Kidney epithelial cell (primary cell): ENCODE data around the gene MACROD2. TPM values are rescaled to one million over a fixed set of nuclear protein-coding genes. Genes with fewer than 3 reads are reported as not detected.

Experiments used
- DNase-seq: peaks from one replicate; pipeline ENCODE4 v3.0.0-alpha.2; 2010; ENCODE audit warnings: low read depth
- H3K27me3 ChIP-seq: 2 replicates; pipeline ENCODE4 v1.6.0; 2011; ENCODE audit warnings: low read length; ENCODE audit not compliant: control insufficient read depth, insufficient read depth
- H3K36me3 ChIP-seq: 2 replicates; pipeline ENCODE4 v1.5.1; 2011; ENCODE audit warnings: low read length; ENCODE audit not compliant: control insufficient read depth, insufficient read depth
- H3K4me3 ChIP-seq: 2 replicates; pipeline ENCODE4 v1.5.1; 2011; ENCODE audit warnings: low read depth, mild to moderate bottlenecking, control low read depth, low read length
- CTCF ChIP-seq: IDR thresholded peaks from 2 replicates; pipeline ENCODE4 v1.5.1; 2011; ENCODE audit warnings: mild to moderate bottlenecking, moderate library complexity, low read length, control low read depth, inconsistent platforms; ENCODE audit not compliant: insufficient read depth, poor library complexity, severe bottlenecking
- total RNA-seq: library from RNA; depleted of rRNA; stranded (reverse); fragments of >200 nt; gene quantifications from 2 replicates; pipeline ENCODE4 v1.2.3, GENCODE V29; 2015

The MACROD2 gene
- total RNA-seq, 1 donor from 2014 or later: 0.79 TPM

GRCh38 chr20:14536738-14537137 is 541.4 kb downstream of the MACROD2 start:
- DNase-seq: no peak
- TF ChIP-seq CTCF: no peak
- no peak overlapping the region for H3K4me3 ChIP-seq
- no peaks in the 10 kb centered on the region for H3K27me3 ChIP-seq
- H3K36me3 ChIP-seq: no peaks in the 10 kb centered on the region

- TF ChIP-seq CTCF: no peak
- Histone ChIP-seq H3K36me3 (no peaks in the 10 kb centered on the region), H3K4me3 (no peak overlapping the region), H3K27me3 (no peaks in the 10 kb centered on the region)
- DNase-seq: no peak
Measured at GRCh38 chr20:14538433-14538832, 543.1 kb downstream of the MACROD2 start.

- no peak overlapping the region for H3K4me3 ChIP-seq
- H3K27me3 ChIP-seq: no peaks in the 10 kb centered on the region
- no peaks in the 10 kb centered on the region for H3K36me3 ChIP-seq
- no peak for DNase-seq
- no peak for TF ChIP-seq CTCF
Measured at GRCh38 chr20:14543040-14543439, 547.7 kb downstream of the MACROD2 start.

- TF ChIP-seq CTCF: no peak
- DNase-seq: no peak
- H3K27me3 ChIP-seq: no peaks in the 10 kb centered on the region
Measured at GRCh38 chr20:14544688-14545087, 549.4 kb downstream of the MACROD2 start.

GRCh38 chr20:14550655-14551054 is 555.3 kb downstream of the MACROD2 start:
- DNase-seq: no peak
- TF ChIP-seq CTCF: no peak
- Histone ChIP-seq H3K27me3 (no peaks in the 10 kb centered on the region), H3K4me3 (no peak overlapping the region), H3K36me3 (no peaks in the 10 kb centered on the region)

More at GRCh38 chr20:14544688-14545087, 549.4 kb downstream of the MACROD2 start:
- Histone ChIP-seq H3K36me3 (no peaks in the 10 kb centered on the region), H3K4me3 (no peak overlapping the region)

- no peaks in the 10 kb centered on the region for H3K27me3 ChIP-seq
- DNase-seq: no peak
- H3K36me3 ChIP-seq: no peaks in the 10 kb centered on the region
- TF ChIP-seq CTCF: no peak
- no peak overlapping the region for H3K4me3 ChIP-seq
Measured at GRCh38 chr20:14553774-14554534, 558.6 kb downstream of the MACROD2 start.
